GM12878 (cell line): Measurements from ENCODE around the gene STX3. TPM values are rescaled to one million over a fixed set of nuclear protein-coding genes. Genes with fewer than 3 reads are reported as not detected.

ENCODE experiments used
- NFXL1 ChIP-seq: fragments of 450-650 bp; IDR thresholded peaks from 2 replicates; pipeline ENCODE4 v1.6.1; 2017; ENCODE audit warnings: antibody characterized with exemption, mild to moderate bottlenecking, borderline replicate concordance
- NR2C2 ChIP-seq: IDR thresholded peaks from 2 replicates; pipeline ENCODE4 v1.6.1; 2011; ENCODE audit warnings: borderline replicate concordance, low read depth; ENCODE audit not compliant: control insufficient read depth, insufficient read length
- SKIL ChIP-seq: fragments of 450-650 bp; IDR thresholded peaks from 2 replicates; pipeline ENCODE4 v1.6.1; 2017; ENCODE audit warnings: mild to moderate bottlenecking, low read depth, inconsistent platforms; ENCODE audit not compliant: poor library complexity, severe bottlenecking
- TARDBP ChIP-seq: IDR thresholded peaks from 2 replicates; pipeline ENCODE4 v1.6.1; 2016; ENCODE audit warnings: borderline replicate concordance
- ZNF622 ChIP-seq: fragments of 450-650 bp; IDR thresholded peaks from 2 replicates; pipeline ENCODE4 v1.6.1; 2017; ENCODE audit warnings: mild to moderate bottlenecking, inconsistent platforms
- polyA plus RNA-seq, 11 experiments: library from polyadenylated mRNA; depleted of rRNA in 4 of 11; unstranded in 6 of 11; stranded (reverse) in 5 of 11; fragments of >200 nt; fragmentation: Nextera tagmentation in 4 of 11; fragmentation: Illumina TruSeq in 1 of 11; extraction: Ambion mirVana in 4 of 11; extraction: Trizol in 1 of 11; gene quantifications; 1 replicate in 1 of 11; 2 replicates in 10 of 11; pipeline versions ENCODE4 v1.2.1 to v1.2.3, GENCODE V29; 2011 to 2016; ENCODE audit warnings: inconsistent platforms in 2 of 11, missing spikeins in 2 of 11, low read depth in 1 of 11
- total RNA-seq, 4 experiments: library from RNA; depleted of rRNA in 3 of 4; stranded (reverse); fragments of >200 nt in 3 of 4; fragmentation: Illumina TruSeq in 1 of 4; extraction: Trizol in 1 of 4; gene quantifications; 2 replicates each; pipeline versions ENCODE4 v1.2.1 to v1.2.3, GENCODE V29; 2013 to 2021
- TF ChIP-seq, protein P1 (sequence below): fragments of 450-650 bp; IDR thresholded peaks from 2 replicates; pipeline ENCODE4 v1.6.1; 2017; ENCODE audit warnings: mild to moderate bottlenecking, moderate library complexity
- TF ChIP-seq, protein P2 (sequence below): IDR thresholded peaks from 2 replicates; pipeline ENCODE4 v1.6.1; 2011; ENCODE audit warnings: borderline replicate concordance, low read depth, mild to moderate bottlenecking, moderate library complexity, low read length; ENCODE audit not compliant: insufficient read depth, poor library complexity, severe bottlenecking

STX3 gene
- total and polyA plus RNA-seq, 10 of the 15 experiments (the other 5 are each of a cell fraction or from before 2014, with no cell fraction given) = 0.11 to 2.5 (median 1.1) TPM

DNA sequence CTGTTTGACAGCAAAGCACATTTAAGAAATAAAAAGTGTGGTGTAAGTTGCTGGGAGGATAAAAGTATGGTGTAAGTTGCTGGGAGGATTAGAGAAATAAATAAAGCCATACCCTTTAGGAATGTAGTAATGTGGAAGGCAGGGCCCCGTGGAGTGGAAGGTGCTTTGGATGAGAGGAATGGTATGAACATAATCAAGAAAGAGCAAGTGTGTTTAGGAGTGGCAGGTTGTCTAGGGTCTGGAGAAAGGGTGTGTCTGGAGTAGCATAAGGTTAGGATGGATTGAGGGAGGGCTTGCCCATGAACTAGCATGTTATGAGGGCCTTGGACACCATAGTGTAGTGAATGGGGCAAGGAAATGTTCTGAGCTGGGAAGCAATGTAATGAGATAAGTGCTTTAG lies 37.3 kb downstream of the STX3 start (continued):
- TF ChIP-seq ZNF622 (no peak), NFXL1 (no peak), SKIL (no peak), TARDBP (no peak), NR2C2 (no peak)
- TF ChIP-seq, protein P1, sequence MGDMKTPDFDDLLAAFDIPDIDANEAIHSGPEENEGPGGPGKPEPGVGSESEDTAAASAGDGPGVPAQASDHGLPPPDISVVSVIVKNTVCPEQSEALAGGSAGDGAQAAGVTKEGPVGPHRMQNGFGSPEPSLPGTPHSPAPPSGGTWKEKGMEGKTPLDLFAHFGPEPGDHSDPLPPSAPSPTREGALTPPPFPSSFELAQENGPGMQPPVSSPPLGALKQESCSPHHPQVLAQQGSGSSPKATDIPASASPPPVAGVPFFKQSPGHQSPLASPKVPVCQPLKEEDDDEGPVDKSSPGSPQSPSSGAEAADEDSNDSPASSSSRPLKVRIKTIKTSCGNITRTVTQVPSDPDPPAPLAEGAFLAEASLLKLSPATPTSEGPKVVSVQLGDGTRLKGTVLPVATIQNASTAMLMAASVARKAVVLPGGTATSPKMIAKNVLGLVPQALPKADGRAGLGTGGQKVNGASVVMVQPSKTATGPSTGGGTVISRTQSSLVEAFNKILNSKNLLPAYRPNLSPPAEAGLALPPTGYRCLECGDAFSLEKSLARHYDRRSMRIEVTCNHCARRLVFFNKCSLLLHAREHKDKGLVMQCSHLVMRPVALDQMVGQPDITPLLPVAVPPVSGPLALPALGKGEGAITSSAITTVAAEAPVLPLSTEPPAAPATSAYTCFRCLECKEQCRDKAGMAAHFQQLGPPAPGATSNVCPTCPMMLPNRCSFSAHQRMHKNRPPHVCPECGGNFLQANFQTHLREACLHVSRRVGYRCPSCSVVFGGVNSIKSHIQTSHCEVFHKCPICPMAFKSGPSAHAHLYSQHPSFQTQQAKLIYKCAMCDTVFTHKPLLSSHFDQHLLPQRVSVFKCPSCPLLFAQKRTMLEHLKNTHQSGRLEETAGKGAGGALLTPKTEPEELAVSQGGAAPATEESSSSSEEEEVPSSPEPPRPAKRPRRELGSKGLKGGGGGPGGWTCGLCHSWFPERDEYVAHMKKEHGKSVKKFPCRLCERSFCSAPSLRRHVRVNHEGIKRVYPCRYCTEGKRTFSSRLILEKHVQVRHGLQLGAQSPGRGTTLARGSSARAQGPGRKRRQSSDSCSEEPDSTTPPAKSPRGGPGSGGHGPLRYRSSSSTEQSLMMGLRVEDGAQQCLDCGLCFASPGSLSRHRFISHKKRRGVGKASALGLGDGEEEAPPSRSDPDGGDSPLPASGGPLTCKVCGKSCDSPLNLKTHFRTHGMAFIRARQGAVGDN = no peak
- TF ChIP-seq, protein P2, sequence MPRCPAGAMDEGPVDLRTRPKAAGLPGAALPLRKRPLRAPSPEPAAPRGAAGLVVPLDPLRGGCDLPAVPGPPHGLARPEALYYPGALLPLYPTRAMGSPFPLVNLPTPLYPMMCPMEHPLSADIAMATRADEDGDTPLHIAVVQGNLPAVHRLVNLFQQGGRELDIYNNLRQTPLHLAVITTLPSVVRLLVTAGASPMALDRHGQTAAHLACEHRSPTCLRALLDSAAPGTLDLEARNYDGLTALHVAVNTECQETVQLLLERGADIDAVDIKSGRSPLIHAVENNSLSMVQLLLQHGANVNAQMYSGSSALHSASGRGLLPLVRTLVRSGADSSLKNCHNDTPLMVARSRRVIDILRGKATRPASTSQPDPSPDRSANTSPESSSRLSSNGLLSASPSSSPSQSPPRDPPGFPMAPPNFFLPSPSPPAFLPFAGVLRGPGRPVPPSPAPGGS = no peak
